K562 (cell line): ENCODE results near the gene TUB. TPM values are rescaled to one million over a fixed set of nuclear protein-coding genes. Genes with fewer than 3 reads are reported as not detected.

Source experiments
- KDM2B ChIP-seq: fragments of 250-450 bp; sonication (Bioruptor Pico); IDR thresholded peaks from 2 replicates; pipeline ENCODE4 v1.8.0; 2021; ENCODE audit warnings: mild to moderate bottlenecking, moderate library complexity
- PPARD ChIP-seq: fragments of 250-450 bp; sonication (Bioruptor Pico); IDR thresholded peaks from 2 replicates; pipeline ENCODE4 v1.8.0; 2022; ENCODE audit warnings: inconsistent platforms, mild to moderate bottlenecking, moderate library complexity
- polyA plus RNA-seq, 8 experiments: library from polyadenylated mRNA; depleted of rRNA in 4 of 8; stranded (reverse) in 5 of 8; unstranded in 3 of 8; fragments of >200 nt; fragmentation: Nextera tagmentation in 2 of 8; fragmentation: Illumina TruSeq in 1 of 8; extraction: Ambion mirVana in 2 of 8; extraction: Trizol in 1 of 8; gene quantifications; 2 replicates each; pipeline versions ENCODE4 v1.2.1 to v1.2.3, GENCODE V29; 2011 to 2014; ENCODE audit warnings: inconsistent platforms in 1 of 8, missing spikeins in 1 of 8
- total RNA-seq, 7 experiments: library from RNA; depleted of rRNA in 6 of 7; stranded (reverse); fragments of >200 nt in 6 of 7; fragmentation: Illumina TruSeq in 2 of 7; extraction: Trizol in 2 of 7; gene quantifications; 2 replicates each; pipeline versions ENCODE4 v1.2.1 to v1.2.3, GENCODE V29; 2011 to 2021; ENCODE audit warnings: low replicate concordance in 1 of 7
- TF ChIP-seq, protein P1 (sequence below): fragments of 450-650 bp; IDR thresholded peaks from 2 replicates; pipeline ENCODE4 v1.6.1; 2016; ENCODE audit warnings: mild to moderate bottlenecking, moderate library complexity

The TUB gene
- total and polyA plus RNA-seq, 9 of the 15 experiments (the other 6 are each of a cell fraction or from before 2014, with no cell fraction given), result not detected

DNA sequence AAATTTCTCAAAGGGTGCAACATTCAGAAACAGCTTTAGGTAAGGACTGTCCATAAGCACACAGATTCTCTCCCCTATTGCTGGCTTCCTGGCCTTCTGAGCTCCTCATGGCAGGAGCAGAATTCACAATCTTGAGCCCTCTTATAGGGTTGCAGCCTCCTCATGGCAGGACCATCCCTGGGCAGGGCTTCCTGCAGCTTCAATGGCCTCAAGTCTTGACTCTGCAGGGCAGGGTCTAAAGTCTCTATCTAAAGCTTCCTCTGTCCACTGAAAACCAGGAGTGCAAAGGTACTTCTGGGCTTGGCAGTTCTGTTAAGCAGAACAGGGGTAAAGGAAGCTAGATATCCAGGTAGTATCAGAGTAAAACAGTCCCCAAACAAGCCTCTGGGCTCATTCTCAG, 28.7 kb downstream of the TUB start (continued):
- TF ChIP-seq, protein P1, sequence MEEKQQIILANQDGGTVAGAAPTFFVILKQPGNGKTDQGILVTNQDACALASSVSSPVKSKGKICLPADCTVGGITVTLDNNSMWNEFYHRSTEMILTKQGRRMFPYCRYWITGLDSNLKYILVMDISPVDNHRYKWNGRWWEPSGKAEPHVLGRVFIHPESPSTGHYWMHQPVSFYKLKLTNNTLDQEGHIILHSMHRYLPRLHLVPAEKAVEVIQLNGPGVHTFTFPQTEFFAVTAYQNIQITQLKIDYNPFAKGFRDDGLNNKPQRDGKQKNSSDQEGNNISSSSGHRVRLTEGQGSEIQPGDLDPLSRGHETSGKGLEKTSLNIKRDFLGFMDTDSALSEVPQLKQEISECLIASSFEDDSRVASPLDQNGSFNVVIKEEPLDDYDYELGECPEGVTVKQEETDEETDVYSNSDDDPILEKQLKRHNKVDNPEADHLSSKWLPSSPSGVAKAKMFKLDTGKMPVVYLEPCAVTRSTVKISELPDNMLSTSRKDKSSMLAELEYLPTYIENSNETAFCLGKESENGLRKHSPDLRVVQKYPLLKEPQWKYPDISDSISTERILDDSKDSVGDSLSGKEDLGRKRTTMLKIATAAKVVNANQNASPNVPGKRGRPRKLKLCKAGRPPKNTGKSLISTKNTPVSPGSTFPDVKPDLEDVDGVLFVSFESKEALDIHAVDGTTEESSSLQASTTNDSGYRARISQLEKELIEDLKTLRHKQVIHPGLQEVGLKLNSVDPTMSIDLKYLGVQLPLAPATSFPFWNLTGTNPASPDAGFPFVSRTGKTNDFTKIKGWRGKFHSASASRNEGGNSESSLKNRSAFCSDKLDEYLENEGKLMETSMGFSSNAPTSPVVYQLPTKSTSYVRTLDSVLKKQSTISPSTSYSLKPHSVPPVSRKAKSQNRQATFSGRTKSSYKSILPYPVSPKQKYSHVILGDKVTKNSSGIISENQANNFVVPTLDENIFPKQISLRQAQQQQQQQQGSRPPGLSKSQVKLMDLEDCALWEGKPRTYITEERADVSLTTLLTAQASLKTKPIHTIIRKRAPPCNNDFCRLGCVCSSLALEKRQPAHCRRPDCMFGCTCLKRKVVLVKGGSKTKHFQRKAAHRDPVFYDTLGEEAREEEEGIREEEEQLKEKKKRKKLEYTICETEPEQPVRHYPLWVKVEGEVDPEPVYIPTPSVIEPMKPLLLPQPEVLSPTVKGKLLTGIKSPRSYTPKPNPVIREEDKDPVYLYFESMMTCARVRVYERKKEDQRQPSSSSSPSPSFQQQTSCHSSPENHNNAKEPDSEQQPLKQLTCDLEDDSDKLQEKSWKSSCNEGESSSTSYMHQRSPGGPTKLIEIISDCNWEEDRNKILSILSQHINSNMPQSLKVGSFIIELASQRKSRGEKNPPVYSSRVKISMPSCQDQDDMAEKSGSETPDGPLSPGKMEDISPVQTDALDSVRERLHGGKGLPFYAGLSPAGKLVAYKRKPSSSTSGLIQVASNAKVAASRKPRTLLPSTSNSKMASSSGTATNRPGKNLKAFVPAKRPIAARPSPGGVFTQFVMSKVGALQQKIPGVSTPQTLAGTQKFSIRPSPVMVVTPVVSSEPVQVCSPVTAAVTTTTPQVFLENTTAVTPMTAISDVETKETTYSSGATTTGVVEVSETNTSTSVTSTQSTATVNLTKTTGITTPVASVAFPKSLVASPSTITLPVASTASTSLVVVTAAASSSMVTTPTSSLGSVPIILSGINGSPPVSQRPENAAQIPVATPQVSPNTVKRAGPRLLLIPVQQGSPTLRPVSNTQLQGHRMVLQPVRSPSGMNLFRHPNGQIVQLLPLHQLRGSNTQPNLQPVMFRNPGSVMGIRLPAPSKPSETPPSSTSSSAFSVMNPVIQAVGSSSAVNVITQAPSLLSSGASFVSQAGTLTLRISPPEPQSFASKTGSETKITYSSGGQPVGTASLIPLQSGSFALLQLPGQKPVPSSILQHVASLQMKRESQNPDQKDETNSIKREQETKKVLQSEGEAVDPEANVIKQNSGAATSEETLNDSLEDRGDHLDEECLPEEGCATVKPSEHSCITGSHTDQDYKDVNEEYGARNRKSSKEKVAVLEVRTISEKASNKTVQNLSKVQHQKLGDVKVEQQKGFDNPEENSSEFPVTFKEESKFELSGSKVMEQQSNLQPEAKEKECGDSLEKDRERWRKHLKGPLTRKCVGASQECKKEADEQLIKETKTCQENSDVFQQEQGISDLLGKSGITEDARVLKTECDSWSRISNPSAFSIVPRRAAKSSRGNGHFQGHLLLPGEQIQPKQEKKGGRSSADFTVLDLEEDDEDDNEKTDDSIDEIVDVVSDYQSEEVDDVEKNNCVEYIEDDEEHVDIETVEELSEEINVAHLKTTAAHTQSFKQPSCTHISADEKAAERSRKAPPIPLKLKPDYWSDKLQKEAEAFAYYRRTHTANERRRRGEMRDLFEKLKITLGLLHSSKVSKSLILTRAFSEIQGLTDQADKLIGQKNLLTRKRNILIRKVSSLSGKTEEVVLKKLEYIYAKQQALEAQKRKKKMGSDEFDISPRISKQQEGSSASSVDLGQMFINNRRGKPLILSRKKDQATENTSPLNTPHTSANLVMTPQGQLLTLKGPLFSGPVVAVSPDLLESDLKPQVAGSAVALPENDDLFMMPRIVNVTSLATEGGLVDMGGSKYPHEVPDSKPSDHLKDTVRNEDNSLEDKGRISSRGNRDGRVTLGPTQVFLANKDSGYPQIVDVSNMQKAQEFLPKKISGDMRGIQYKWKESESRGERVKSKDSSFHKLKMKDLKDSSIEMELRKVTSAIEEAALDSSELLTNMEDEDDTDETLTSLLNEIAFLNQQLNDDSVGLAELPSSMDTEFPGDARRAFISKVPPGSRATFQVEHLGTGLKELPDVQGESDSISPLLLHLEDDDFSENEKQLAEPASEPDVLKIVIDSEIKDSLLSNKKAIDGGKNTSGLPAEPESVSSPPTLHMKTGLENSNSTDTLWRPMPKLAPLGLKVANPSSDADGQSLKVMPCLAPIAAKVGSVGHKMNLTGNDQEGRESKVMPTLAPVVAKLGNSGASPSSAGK, result no peak
- TF ChIP-seq KDM2B (CRISPR knock-in tag), result no peak
- TF ChIP-seq PPARD (CRISPR knock-in tag), result no peak
